GM12878 (cell line): ENCODE measurements around the gene TOP3A. TPM values are rescaled to one million over a fixed set of nuclear protein-coding genes. Genes with fewer than 3 reads are reported as not detected.

Experiments
- ATAC-seq: fragments of 200-7000 bp; cut with Tn5 transposase; 3 replicates; pipeline ENCODE4 v1.9.1; 2020; ENCODE audit warnings: mild to moderate bottlenecking, moderate library complexity
- BruUV-seq: library from RNA; stranded (reverse); fragments of 400-500 nt; replicated peaks from 2 replicates; lab custom pipeline; 2021; lab: Mats Ljungman, UMichigan
- CTCF ChIA-PET: fragments of 300-600 bp; sonication (Branson Sonifier 250); formaldehyde crosslinking; extraction: SDS; loops from one replicate; lab custom pipeline; 2021; ENCODE audit warnings: inconsistent platforms; lab: Yijun Ruan, JAX
- POLR2A ChIA-PET: fragments of 350-600 bp; formaldehyde crosslinking; extraction: SDS; loops from one replicate; lab custom pipeline; 2021; ENCODE audit warnings: inconsistent platforms; lab: Charles Lee
- RAD21 ChIA-PET: fragments of 300-600 bp; sonication (Branson Sonifier 250); formaldehyde crosslinking; loops from one replicate; lab custom pipeline; 2023; ENCODE audit warnings: antibody characterized with exemption; ENCODE audit not compliant: unreplicated experiment; lab: Charles Lee
- SMC1A ChIA-PET: fragments of 300-600 bp; sonication (Branson Sonifier 250); formaldehyde crosslinking; loops from one replicate; lab custom pipeline; 2023; ENCODE audit not compliant: unreplicated experiment, uncharacterized antibody; lab: Charles Lee
- DNase-seq: peaks from one replicate; pipeline ENCODE4 v3.0.0-alpha.2; 2011; ENCODE audit warnings: low read depth, low spot score
- FAIRE-seq: peaks from 3 replicates; lab custom pipeline; 2011; peaks lifted over from hg19 to GRCh38; lab: Jason Lieb, UNC
- H2AFZ ChIP-seq: 2 replicates; pipeline ENCODE4 v1.6.0; 2011; ENCODE audit warnings: low read depth, low read length, control low read depth; ENCODE audit not compliant: control insufficient read depth
- H3K27ac ChIP-seq: 2 replicates; pipeline ENCODE4 v1.5.1; 2011; ENCODE audit warnings: control low read depth; ENCODE audit not compliant: control insufficient read depth, insufficient read depth
- H3K27me3 ChIP-seq, 2 experiments: replicated peaks in 1 of 2; 2 replicates each; pipeline versions ENCODE4 v1.6.0 to v1.6.1; 2011; ENCODE audit warnings: low read length in 1 of 2; ENCODE audit not compliant: control insufficient read depth in 2 of 2, insufficient read depth in 2 of 2
- H3K36me3 ChIP-seq, 2 experiments: 2 replicates each; pipeline ENCODE4 v1.5.1; 2011; ENCODE audit warnings: low read length in 1 of 2; ENCODE audit not compliant: control insufficient read depth in 2 of 2, insufficient read depth in 2 of 2
- H3K4me1 ChIP-seq: 2 replicates; pipeline ENCODE4 v1.6.1; 2011; ENCODE audit warnings: mild to moderate bottlenecking, low read length, moderate library complexity, mixed read lengths; ENCODE audit not compliant: control insufficient read depth, insufficient read depth
- H3K4me2 ChIP-seq: 2 replicates; pipeline ENCODE4 v1.6.0; 2011; ENCODE audit warnings: control low read depth; ENCODE audit not compliant: control insufficient read depth, insufficient read depth
- H3K4me3 ChIP-seq: fragments of 200-600 bp; sonication (generic); 2 replicates; pipeline ENCODE4 v1.5.1; 2016
- H3K79me2 ChIP-seq: 2 replicates; pipeline ENCODE4 v1.6.0; 2011; ENCODE audit warnings: low read length; ENCODE audit not compliant: control insufficient read depth, insufficient read depth
- H3K9ac ChIP-seq: 2 replicates; pipeline ENCODE4 v1.8.0; 2011; ENCODE audit warnings: low read length, control low read depth, mixed read lengths; ENCODE audit not compliant: control insufficient read depth, insufficient read depth
- H3K9me3 ChIP-seq: replicated peaks from 3 replicates; pipeline ENCODE4 v1.5.1; 2011; ENCODE audit warnings: mild to moderate bottlenecking, low read length; ENCODE audit not compliant: control insufficient read depth, insufficient read depth
- H4K20me1 ChIP-seq: 2 replicates; pipeline ENCODE4 v1.6.0; 2011; ENCODE audit not compliant: control insufficient read depth, insufficient read depth
- CEBPZ ChIP-seq: fragments of 150-350 bp; IDR thresholded peaks from 2 replicates; pipeline ENCODE4 v1.6.1; 2016; ENCODE audit warnings: low read depth, low read length
- CTCF ChIP-seq, 3 experiments: IDR thresholded peaks in 2 of 3; conservative IDR thresholded peaks in 1 of 3; 2 replicates each; pipeline ENCODE4 v1.5.1; 2011; ENCODE audit warnings: low read depth in 3 of 3, low read length in 3 of 3, mild to moderate bottlenecking in 3 of 3, control low read depth in 2 of 3, moderate library complexity in 2 of 3, inconsistent platforms in 1 of 3, mixed read lengths in 1 of 3; ENCODE audit not compliant: control insufficient read depth in 2 of 3, insufficient read depth in 1 of 3; ENCODE audit errors: extremely low read depth in 1 of 3
- PKNOX1 ChIP-seq: fragments of 450-650 bp; IDR thresholded peaks from 2 replicates; pipeline ENCODE4 v1.6.1; 2016; ENCODE audit warnings: mild to moderate bottlenecking
- RAD51 ChIP-seq: fragments of 450-650 bp; IDR thresholded peaks from 2 replicates; pipeline ENCODE4 v1.6.1; 2016; ENCODE audit warnings: moderate library complexity, mild to moderate bottlenecking, inconsistent platforms
- RUNX3 ChIP-seq: IDR thresholded peaks from 2 replicates; pipeline ENCODE4 v1.6.1; 2012; ENCODE audit warnings: low read length, inconsistent platforms
- SPI1 ChIP-seq: IDR thresholded peaks from 2 replicates; pipeline ENCODE4 v1.6.1; 2011; ENCODE audit warnings: low read depth, mild to moderate bottlenecking, low read length, moderate library complexity, borderline replicate concordance; ENCODE audit not compliant: insufficient read depth
- USF1 ChIP-seq: IDR thresholded peaks from 2 replicates; pipeline ENCODE4 v1.6.1; 2011; ENCODE audit warnings: borderline replicate concordance, low read depth, mild to moderate bottlenecking, moderate library complexity, mixed read lengths, low read length; ENCODE audit not compliant: insufficient read depth; ENCODE audit errors: extremely low read length
- YBX1 ChIP-seq: fragments of 450-650 bp; IDR thresholded peaks from 2 replicates; pipeline ENCODE4 v1.6.1; 2016; ENCODE audit warnings: antibody characterized with exemption
- ZSCAN29 ChIP-seq: fragments of 450-650 bp; IDR thresholded peaks from 2 replicates; pipeline ENCODE4 v1.6.1; 2017; ENCODE audit warnings: mild to moderate bottlenecking, moderate library complexity
- WGBS: methylation state at CpG from one replicate; pipeline ENCODE4 v1.1.6; 2016; ENCODE audit warnings: low lambda C conversion rate; ENCODE audit not compliant: insufficient replicate concordance, insufficient coverage; ENCODE audit errors: missing lambda C conversion rate; 5-methylcytosine and 5-hydroxymethylcytosine counted together
- in situ Hi-C: fragments of 300-500 bp; cut with MboI; formaldehyde crosslinking; loops from 9 replicates; pipeline ENCODE4 v1.14.3; 2018; ENCODE audit warnings: mixed read lengths
- intact Hi-C: fragments of 100-400 bp; cut with micrococcal nuclease; formaldehyde crosslinking; loops from one replicate; pipeline ENCODE4 v1.14.2; 2022; ENCODE audit not compliant: unreplicated experiment
- polyA plus RNA-seq, 11 experiments: library from polyadenylated mRNA; depleted of rRNA in 4 of 11; unstranded in 6 of 11; stranded (reverse) in 5 of 11; fragments of >200 nt; fragmentation: Nextera tagmentation in 4 of 11; fragmentation: Illumina TruSeq in 1 of 11; extraction: Ambion mirVana in 4 of 11; extraction: Trizol in 1 of 11; gene quantifications; 1 replicate in 1 of 11; 2 replicates in 10 of 11; pipeline versions ENCODE4 v1.2.1 to v1.2.3, GENCODE V29; 2011 to 2016; ENCODE audit warnings: inconsistent platforms in 2 of 11, missing spikeins in 2 of 11, low read depth in 1 of 11
- total RNA-seq, 4 experiments: library from RNA; depleted of rRNA in 3 of 4; stranded (reverse); fragments of >200 nt in 3 of 4; fragmentation: Illumina TruSeq in 1 of 4; extraction: Trizol in 1 of 4; gene quantifications; 2 replicates each; pipeline versions ENCODE4 v1.2.1 to v1.2.3, GENCODE V29; 2013 to 2021

TOP3A gene
- total and polyA plus RNA-seq, 10 of the 15 experiments (the other 5 are each of a cell fraction or from before 2014, with no cell fraction given): 4.2 to 51.9 (median 31.8) TPM

GRCh38 chr17:18233803-18234518 lies 80.8 kb downstream of the TOP3A start (continued):
- TF ChIP-seq CTCF (IDR thresholded peaks at IDR 0.05 in 2 of 3, conservative IDR thresholded peaks at IDR 0.05 in 1 of 3; ENCODE audit: control insufficient read depth in 2 of 3, extremely low read depth in 1 of 3, insufficient read depth in 1 of 3, low read depth in 3 of 3, low read length in 3 of 3): no peak

- no peak for TF ChIP-seq SPI1
- TF ChIP-seq ZSCAN29: no peak
- no peak for TF ChIP-seq PKNOX1
- TF ChIP-seq RAD51: no peak
- no peak for TF ChIP-seq RUNX3
- no peak for TF ChIP-seq CEBPZ
- TF ChIP-seq YBX1: no peak
- no peak for TF ChIP-seq USF1
- Histone ChIP-seq H3K27ac (no peak overlapping the region), H3K4me1 (no peaks in the 10 kb centered on the region), H3K9ac (no peak overlapping the region), H4K20me1 (no peaks in the 10 kb centered on the region), H3K36me3 (no peaks in the 10 kb centered on the region), H3K27me3 (no peaks in the 10 kb centered on the region), H3K9me3 (no peaks in the 10 kb centered on the region), H3K79me2 (no peaks in the 10 kb centered on the region), H2AFZ (no peak overlapping the region), H3K4me2 (no peak overlapping the region), H3K4me3 (no peak overlapping the region)
- DNase-seq (no peak), FAIRE-seq (no peak), ATAC-seq (no peak)
- RAD21 ChIA-PET: no interaction called here
- no TSS peak for BruUV-seq
- CTCF ChIA-PET: no interaction called here
- in situ Hi-C loops (no loop called here), intact Hi-C loops (no loop called here)
- POLR2A ChIA-PET: no interaction called here
- SMC1A ChIA-PET: no interaction called here
- 50% methylated on average over 9 of the region's 9 CpGs for WGBS
Measured at GRCh38 chr17:18231164-18231563, 83.6 kb downstream of the TOP3A start.
